Vagina (tissue), 2 donors: ENCODE measurements around the gene SPAG9.

Experiments used
- CTCF ChIP-seq, 3 experiments: fragments of 450-650 bp in 2 of 3; fragments of 200-600 bp in 1 of 3; sonication (generic) in 1 of 3; IDR thresholded peaks; one replicate each; pipeline ENCODE4 v1.5.1; 2017 to 2019; ENCODE audit warnings: antibody characterized with exemption in 3 of 3, mild to moderate bottlenecking in 2 of 3, moderate library complexity in 2 of 3
- POLR2A ChIP-seq, 2 donors: fragments of 450-650 bp; IDR thresholded peaks; one replicate each; pipeline ENCODE4 v1.6.1; 2017; ENCODE audit warnings: antibody characterized with exemption in 2 of 2, mild to moderate bottlenecking in 2 of 2, moderate library complexity in 2 of 2

DNA sequence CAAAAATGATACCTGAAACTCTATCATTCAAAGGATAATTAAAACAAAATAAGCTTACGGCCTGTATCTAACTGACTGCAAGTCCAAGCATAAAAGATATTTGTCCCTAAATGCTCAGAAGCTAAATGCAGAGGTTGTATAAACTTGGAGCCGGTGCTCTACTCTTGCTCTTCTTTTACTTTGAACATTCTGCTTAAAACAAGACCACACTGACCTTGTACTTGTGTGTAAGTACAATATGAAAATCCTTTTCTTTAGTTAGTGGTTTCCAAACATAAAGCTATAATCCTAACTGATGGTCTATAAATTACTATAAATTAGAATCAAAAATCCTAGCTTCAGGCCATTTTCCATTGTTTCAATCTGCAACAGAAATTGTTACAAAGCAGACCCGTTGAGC lies 74.6 kb downstream of the SPAG9 start:
- TF ChIP-seq CTCF (IDR thresholded peaks at IDR 0.05) (no peak), POLR2A (IDR thresholded peaks at IDR 0.05) (no peak)
